Muscle layer of duodenum (tissue), 2 donors: ENCODE results near the gene NFX1.
"Not testable (repeated sequence)": the region's sequence is repeated elsewhere in the genome, so short reads cannot be mapped to it uniquely, and the experiment has no call there.

ENCODE experiments used
- H3K27ac ChIP-seq: one replicate; pipeline ENCODE4 v1.7.0; 2013; ENCODE audit warnings: mild to moderate bottlenecking, low read length
- H3K27me3 ChIP-seq: one replicate; pipeline ENCODE4 v1.7.0; 2013; ENCODE audit warnings: low read depth, mild to moderate bottlenecking, control low read depth, low read length
- H3K36me3 ChIP-seq, 2 donors: one replicate each; pipeline ENCODE4 v1.7.0; 2013; ENCODE audit warnings: low read length in 2 of 2, control low read depth in 1 of 2, mild to moderate bottlenecking in 1 of 2; ENCODE audit not compliant: insufficient read depth in 2 of 2, control insufficient read depth in 1 of 2
- H3K4me1 ChIP-seq, 2 donors: one replicate each; pipeline ENCODE4 v1.7.0; 2013; ENCODE audit warnings: low read length in 2 of 2, mild to moderate bottlenecking in 2 of 2, control low read depth in 1 of 2, moderate library complexity in 1 of 2; ENCODE audit not compliant: insufficient read depth in 2 of 2, control insufficient read depth in 1 of 2
- H3K4me3 ChIP-seq, 2 donors: one replicate each; pipeline ENCODE4 v1.7.0; 2013; ENCODE audit warnings: low read length in 2 of 2, low read depth in 1 of 2, mild to moderate bottlenecking in 1 of 2
- H3K9me3 ChIP-seq, 2 donors: one replicate each; pipeline ENCODE4 v1.7.0; 2013; ENCODE audit warnings: low read length in 2 of 2, control low read depth in 1 of 2, mild to moderate bottlenecking in 1 of 2; ENCODE audit not compliant: control insufficient read depth in 1 of 2
- donor health status: healthy.

NFX1 gene

DNA sequence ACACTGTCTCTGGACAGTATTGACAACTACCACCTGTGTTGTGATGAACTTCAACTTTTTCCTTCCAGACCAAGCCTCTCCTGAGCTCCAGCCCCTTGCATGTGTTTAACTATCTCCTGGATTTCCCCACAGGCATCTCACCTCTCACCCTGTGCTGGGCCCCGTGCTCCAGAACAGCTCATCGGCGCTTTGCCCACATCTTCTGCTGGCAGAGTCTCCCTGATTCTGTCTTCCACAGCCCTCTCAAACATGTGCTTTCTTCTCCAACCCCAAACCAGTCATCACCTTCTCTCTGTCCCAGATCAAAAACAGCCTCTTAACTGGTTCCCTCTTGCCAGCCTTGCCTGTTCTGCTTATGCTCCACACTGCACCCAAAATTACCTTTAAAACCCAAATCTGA, 103.7 kb downstream of the NFX1 start:
- H3K4me3 ChIP-seq, H3K9me3 ChIP-seq, H3K36me3 ChIP-seq, H3K27me3 ChIP-seq, H3K27ac ChIP-seq, H3K4me1 ChIP-seq: not testable (repeated sequence)

DNA sequence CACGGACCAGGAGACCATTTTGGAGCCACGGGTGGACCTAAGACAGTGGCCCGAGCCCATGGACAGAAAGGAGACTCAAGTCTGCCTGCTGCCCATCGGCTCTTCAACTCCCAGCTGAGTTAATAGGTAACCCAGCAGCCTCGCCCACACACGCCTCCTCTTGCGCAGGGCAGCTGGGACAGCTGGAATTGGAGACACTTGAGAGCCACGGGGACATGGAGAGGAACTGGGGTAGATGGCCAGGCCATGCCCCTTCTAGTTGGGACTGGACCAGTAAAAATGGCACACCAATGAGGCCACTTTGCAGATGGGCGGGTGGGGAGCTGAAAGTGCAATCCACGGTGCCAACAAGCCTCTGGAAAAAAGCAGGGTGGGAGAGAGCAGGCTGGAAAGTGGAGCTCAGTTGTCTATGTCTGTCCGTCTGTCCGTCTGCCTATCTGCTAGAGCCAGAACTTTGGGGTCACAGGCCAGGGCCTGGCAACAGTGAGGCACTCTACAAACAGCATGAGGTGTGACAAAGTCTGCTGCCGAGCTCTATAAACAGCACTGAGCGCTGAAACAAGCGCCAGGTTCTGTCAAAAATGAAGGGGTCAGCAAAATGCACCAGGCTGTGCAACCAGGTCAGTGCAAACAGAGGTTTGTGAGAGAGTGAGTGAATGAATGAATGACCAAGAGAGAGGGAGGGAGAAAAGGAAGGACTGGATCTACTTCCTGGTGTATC, 105.0 kb downstream of the NFX1 start:
- H3K4me1 ChIP-seq, H3K4me3 ChIP-seq, H3K27ac ChIP-seq, H3K36me3 ChIP-seq, H3K9me3 ChIP-seq, H3K27me3 ChIP-seq: not testable (repeated sequence)

DNA sequence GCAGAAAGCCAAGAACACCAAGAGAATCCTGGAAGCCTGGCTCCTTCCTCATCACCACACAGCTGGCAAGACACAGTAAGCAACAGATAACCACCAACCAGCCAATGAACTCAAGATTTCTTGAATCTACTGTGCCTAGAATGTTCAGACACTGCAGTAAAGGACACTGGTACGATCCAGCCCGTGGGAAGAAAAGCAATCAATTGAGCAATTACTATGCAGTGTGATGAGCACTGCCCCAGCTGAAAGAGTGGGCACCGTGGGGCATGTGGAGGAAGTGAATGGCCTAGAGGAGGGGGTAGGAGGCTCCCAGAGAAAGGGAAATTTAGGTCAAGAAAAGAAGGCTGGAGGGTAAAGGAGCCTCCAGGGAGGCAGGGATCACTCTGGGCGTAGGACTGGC, 107.5 kb downstream of the NFX1 start:
- not testable (repeated sequence) for H3K36me3 ChIP-seq

DNA sequence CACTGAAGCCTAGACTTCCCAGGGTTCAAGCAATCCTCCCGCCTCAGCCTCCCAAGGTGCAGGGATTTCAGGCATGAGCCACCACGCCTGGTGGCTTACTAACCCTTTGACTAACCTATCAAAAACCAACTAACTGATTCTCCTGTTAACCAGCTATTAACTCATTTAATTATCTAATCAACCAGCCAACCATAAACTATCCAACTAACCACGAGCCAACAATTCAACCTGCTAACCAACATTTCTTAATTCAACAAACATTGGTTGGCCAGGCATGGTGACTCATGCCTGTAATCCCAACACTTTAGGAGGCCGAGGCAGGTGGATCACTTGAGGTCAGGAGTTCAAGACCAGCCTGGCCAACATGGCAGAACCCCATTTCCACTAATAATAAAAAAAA, 108.7 kb downstream of the NFX1 start:
- H3K27ac ChIP-seq, H3K9me3 ChIP-seq, H3K36me3 ChIP-seq, H3K4me3 ChIP-seq, H3K27me3 ChIP-seq, H3K4me1 ChIP-seq: not testable (repeated sequence)

More for the DNA sequence above, 107.5 kb downstream of the NFX1 start:
- H3K27ac ChIP-seq, H3K4me3 ChIP-seq, H3K27me3 ChIP-seq, H3K9me3 ChIP-seq, H3K4me1 ChIP-seq: not testable (repeated sequence)

DNA sequence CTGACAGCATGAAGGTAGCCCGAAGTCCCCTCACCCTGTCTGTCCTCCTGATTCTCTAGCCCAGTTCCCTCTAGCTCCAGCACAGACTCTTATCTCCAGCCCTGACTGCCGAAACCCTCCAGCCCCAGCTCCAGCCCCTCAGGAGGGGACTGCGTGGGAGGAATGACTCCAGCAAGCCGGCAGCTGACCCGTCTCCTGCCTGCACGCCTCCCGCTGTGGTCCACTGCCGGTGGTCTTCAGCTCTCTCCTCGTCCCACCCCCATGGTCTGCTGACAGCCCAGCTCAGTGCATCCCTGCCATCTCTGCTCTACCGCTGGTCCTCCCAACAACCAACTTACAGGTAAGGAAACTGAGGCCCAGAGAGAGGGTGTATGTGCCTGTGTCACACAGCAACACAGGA, 111.5 kb downstream of the NFX1 start:
- not testable (repeated sequence) for H3K36me3 ChIP-seq, H3K27ac ChIP-seq, H3K27me3 ChIP-seq, H3K4me1 ChIP-seq, H3K9me3 ChIP-seq, H3K4me3 ChIP-seq

DNA sequence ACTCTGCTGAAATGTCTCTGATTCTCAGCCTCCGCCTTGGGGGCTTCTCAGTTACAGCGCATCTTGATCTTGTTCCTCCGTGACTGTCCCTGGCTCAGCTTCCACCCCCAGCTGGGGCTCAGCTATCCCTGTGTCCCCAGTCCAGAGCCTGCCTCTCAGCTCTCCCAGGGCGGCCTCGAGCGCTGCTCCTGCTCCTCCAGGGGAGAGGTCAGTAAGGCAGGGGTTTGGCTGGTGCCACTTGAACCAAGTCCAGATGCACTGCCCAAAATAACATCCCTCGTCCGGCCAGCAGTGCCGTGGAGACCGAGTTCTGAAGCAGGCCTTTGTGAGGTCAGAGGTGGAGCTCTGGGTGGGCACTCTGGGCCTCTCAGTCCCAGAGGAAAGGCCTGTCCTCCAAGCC, 112.1 kb downstream of the NFX1 start, which contains the start of gene AQP7:
Gene AQP7, minus strand, starts transcription at position 198 of the 400 bp plus-strand sequence. CDS start 1,306 bp downstream, outside the sequence.
- H3K27ac ChIP-seq, H3K9me3 ChIP-seq, H3K36me3 ChIP-seq, H3K4me1 ChIP-seq, H3K27me3 ChIP-seq, H3K4me3 ChIP-seq: not testable (repeated sequence)

DNA sequence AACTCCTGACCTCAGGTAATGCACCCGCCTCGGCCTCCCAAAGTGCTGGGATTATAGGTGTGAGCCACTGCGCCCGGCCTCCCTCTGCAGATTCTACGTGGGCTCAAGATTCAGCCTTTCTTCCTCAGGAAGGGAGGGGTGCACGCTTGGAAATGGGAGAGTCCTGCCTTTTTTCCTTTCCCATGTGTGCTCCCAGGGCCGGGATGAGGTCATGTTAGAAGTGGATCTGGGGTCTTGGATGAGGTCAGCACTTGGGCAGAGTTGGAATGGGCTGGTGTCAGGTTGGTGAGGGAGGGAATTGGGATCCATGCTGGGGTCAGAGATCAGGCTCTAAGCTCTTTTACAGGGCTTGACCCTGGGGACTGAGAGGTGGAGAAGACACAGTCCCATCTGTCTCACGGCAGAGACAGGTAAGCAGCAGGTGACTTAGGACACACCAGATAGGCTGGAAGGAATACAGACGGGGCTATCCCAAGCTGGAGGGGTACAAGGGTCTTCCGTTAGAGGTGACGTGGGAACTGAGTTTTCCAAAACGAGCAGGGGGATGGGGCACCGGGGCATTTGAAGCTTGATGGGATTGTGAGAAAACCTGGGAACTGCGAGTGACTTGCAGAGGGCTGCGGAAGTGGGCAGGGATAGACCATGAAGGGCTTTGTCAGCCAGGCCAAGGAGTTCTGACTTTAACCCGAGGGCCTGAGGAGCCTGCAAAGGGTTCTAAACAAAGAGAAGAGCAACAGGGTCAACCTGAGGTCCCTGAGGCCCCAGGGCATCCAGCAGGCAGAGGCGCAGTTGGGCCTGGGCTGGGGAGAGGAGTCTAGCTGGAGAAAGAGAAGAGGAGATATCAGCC, 113.8 kb downstream of the NFX1 start:
- H3K27me3 ChIP-seq, result no peaks in the 10 kb centered on the region
- no peak overlapping the region for H3K4me3 ChIP-seq
- H3K27ac ChIP-seq, result no peak overlapping the region
- H3K9me3 ChIP-seq, result no peaks in the 10 kb centered on the region
- H3K4me1 ChIP-seq, result peaks cover 0 to 8% of the 10 kb centered on the region in 2 donors
- H3K36me3 ChIP-seq, result no peaks in the 10 kb centered on the region

DNA sequence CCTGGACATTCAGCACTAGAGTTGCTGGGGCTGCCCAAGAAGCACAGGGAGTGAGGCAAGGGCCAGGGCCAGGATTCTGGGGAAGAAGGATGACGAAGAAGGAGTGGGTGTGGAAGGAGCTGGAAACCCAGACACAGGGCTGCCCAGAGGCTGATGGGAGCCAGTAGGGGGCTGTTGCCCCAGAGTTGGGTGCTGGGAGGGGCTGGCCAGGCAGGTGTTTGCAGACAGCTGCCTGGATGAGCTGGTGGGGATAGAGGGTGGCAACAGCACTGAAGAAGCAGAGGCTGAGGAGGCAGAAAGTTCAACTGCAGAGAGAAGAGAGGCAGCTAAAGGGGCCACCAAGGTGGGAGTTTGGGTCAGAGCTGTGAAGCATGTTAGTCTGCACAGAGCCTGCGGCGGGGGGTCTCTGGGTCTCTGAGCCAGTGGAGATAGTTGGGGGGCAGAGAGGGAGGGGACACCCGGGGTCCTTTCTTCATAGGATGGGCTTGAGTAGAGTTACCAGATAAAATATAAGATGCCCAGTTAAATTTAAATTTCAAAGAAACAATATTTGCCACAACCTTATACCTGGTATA, 114.6 kb downstream of the NFX1 start:
- Histone ChIP-seq H3K4me3 (no peak overlapping the region), H3K36me3 (no peaks in the 10 kb centered on the region), H3K27me3 (no peaks in the 10 kb centered on the region), H3K9me3 (no peaks in the 10 kb centered on the region), H3K4me1 (peaks cover 0 to 8% of the 10 kb centered on the region in 2 donors), H3K27ac (no peak overlapping the region)

DNA sequence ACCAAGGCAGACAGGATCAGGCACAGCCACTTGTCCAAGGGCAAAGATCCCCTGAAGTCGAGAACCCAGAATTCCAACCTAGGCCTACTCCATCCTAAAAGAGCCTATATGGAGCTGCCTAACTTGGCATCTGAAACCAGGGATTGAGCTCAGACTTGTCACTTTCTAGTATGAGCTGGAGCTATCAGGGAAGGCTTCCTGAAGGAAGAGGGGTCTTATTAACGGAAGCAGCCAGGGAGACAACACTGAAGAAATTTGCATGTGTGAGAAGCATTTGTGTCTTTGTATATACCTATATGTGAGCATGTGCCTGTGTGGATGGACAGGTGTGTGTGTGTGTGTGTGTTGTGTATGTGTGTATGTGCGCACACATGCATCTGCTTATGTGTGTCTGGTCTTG, 116.7 kb downstream of the NFX1 start:
- no peaks in the 10 kb centered on the region for H3K9me3 ChIP-seq
- H3K27me3 ChIP-seq, result no peaks in the 10 kb centered on the region
- no peak overlapping the region for H3K4me3 ChIP-seq
- peaks cover 0 to 8% of the 10 kb centered on the region in 2 donors for H3K4me1 ChIP-seq
- no peak overlapping the region for H3K27ac ChIP-seq
- H3K36me3 ChIP-seq, result no peaks in the 10 kb centered on the region

DNA sequence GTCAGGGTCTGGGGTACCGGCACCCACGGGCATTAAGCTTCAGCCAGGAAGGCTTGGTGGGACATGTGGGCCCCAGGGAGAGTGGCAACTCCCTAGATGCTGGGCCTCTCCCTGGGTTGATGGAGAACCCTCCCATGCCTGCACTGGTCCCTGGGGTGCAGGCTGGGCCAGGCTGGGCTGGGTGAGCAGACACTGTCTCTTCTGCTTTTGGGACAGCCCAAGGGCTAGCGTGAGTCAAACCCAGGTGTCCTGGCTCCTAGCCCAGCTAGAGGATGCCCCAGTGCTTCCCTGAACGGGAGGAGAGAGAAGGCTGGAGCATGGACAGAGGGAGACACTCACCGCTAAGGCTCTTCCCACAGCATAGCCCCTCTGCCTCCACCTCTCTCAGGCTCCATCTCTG, 117.8 kb downstream of the NFX1 start:
- no peaks in the 10 kb centered on the region for H3K9me3 ChIP-seq
- no peaks in the 10 kb centered on the region for H3K36me3 ChIP-seq
- no peak overlapping the region for H3K4me3 ChIP-seq
- no peaks in the 10 kb centered on the region for H3K27me3 ChIP-seq
- no peak overlapping the region for H3K27ac ChIP-seq
- peaks cover 0 to 8% of the 10 kb centered on the region in 2 donors for H3K4me1 ChIP-seq

DNA sequence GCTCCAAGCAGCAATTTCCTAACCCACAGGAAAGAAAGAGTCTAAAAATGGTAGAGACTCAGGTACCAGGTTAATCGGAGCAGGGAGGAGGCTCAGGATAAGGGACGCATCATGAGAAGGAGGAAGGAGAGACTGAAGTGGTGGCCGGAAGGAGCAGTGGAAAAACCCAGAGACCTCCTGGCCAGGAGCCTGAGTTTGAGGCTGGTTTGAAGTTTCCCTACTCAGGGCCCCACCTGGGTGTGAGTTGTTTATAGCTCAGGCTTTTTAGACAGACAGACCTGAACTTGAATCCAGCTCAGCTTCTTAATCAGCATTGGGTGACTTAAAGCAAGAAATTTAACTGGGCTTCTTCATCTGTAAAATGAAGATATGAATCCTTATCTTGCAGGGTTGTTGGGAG, 124.0 kb downstream of the NFX1 start:
- no peaks in the 10 kb centered on the region for H3K36me3 ChIP-seq
- no peaks in the 10 kb centered on the region for H3K27me3 ChIP-seq
- no peaks in the 10 kb centered on the region for H3K9me3 ChIP-seq
- H3K4me1 ChIP-seq, result peaks cover 6% of the 10 kb centered on the region in 2 donors
- H3K4me3 ChIP-seq, result no peak overlapping the region
- H3K27ac ChIP-seq, result no peak overlapping the region
